Body of pancreas (tissue), 4 donors: Measurements from ENCODE around the gene CUEDC2.

ENCODE experiments used
- CTCF ChIP-seq, 7 experiments: fragments of 450-650 bp in 4 of 7; fragments of 200-600 bp in 3 of 7; sonication (generic) in 3 of 7; IDR thresholded peaks; one replicate each; pipeline ENCODE4 v1.5.1; 2016 to 2019; ENCODE audit warnings: antibody characterized with exemption in 7 of 7
- POLR2A ChIP-seq, 3 donors: fragments of 450-650 bp; IDR thresholded peaks; one replicate each; pipeline ENCODE4 v1.6.1; 2016; ENCODE audit warnings: antibody characterized with exemption in 3 of 3, mild to moderate bottlenecking in 2 of 3

- TF ChIP-seq POLR2A (IDR thresholded peaks at IDR 0.05) (no peak), CTCF (IDR thresholded peaks at IDR 0.05) (no peak)
These were observed 1.3 kb upstream of the CUEDC2 start for GRCh38 chr10:102433619-102434046.
